Embryonic facial prominence (tissue), 1 donor: Measurements from ENCODE around the gene IFI44.

Experiments used
- DNase-seq: peaks from one replicate; pipeline ENCODE4 v3.0.0-alpha.2; 2016; ENCODE audit errors: extremely low spot score

Gene IFI44

GRCh38 chr1:78703806-78704205, 54.2 kb downstream of the IFI44 start:
- DNase-seq: no peak

- no peak for DNase-seq
Measured at GRCh38 chr1:78712467-78713051, 62.9 kb downstream of the IFI44 start.

GRCh38 chr1:78713297-78713696, 63.7 kb downstream of the IFI44 start:
- no peak for DNase-seq
